ENCODE results near the gene RLN3.

GRCh38 chr19:14004619-14005348 lies 23.2 kb upstream of the RLN3 start:
- TF ChIP-seq CTCF (IDR thresholded peaks at IDR 0.05) (no peak), POLR2A (IDR thresholded peaks at IDR 0.05; ENCODE audit: low read depth) (no peak), POLR2AphosphoS5 (IDR thresholded peaks at IDR 0.05) (peak in 1 of 2 donors; percentile 71)

Measured in esophagus muscularis mucosa (tissue), 3 donors.